Measurements from ENCODE around the gene TOX4.
"Not testable (repeated sequence)": the region's sequence is repeated elsewhere in the genome, so short reads cannot be mapped to it uniquely, and the experiment has no call there.

TOX4 gene

GRCh38 chr14:21543521-21543960 is 66.5 kb downstream of the TOX4 start:
- DNase-seq (ENCODE audit: low read depth in 2 of 2) = no peak
- TF ChIP-seq CTCF (IDR thresholded peaks at IDR 0.05; ENCODE audit: low read depth, low read length) = no peak
- H3K4me3 ChIP-seq (replicated peaks in 1 of 2; ENCODE audit: low read depth in 2 of 2, low read length in 2 of 2) = no peak overlapping the region

- no peak for TF ChIP-seq CTCF (IDR thresholded peaks at IDR 0.05; ENCODE audit: low read depth, low read length)
- H3K4me3 ChIP-seq (replicated peaks in 1 of 2; ENCODE audit: low read depth in 2 of 2, low read length in 2 of 2) = no peak overlapping the region
- DNase-seq (ENCODE audit: low read depth in 2 of 2) = no peak
Observed at GRCh38 chr14:21543963-21544362, 67.0 kb downstream of the TOX4 start.

- not testable (repeated sequence) for DNase-seq (ENCODE audit: low read depth in 2 of 2); H3K4me3 ChIP-seq (replicated peaks in 1 of 2; ENCODE audit: low read depth in 2 of 2, low read length in 2 of 2)
Observed at GRCh38 chr14:21544588-21544987, 67.6 kb downstream of the TOX4 start.

Data from cardiac fibroblast (primary cell).